ENCODE results near the gene DLL3. TPM values are rescaled to one million over a fixed set of nuclear protein-coding genes. Genes with fewer than 3 reads are reported as not detected.

Gene DLL3
- total and polyA plus RNA-seq, 9 of the 15 experiments (the other 6 are each of a cell fraction or from before 2014, with no cell fraction given), result 0.80 to 6.3 (median 1.2) TPM

GRCh38 chr19:39502640-39503417 lies 4.1 kb downstream of the DLL3 start (continued):
- TF ChIP-seq RBM15 (IDR thresholded peaks at IDR 0.05; ENCODE audit: insufficient read depth, low read length) (no peak), RNF2 (IDR thresholded peaks at IDR 0.05) (peak; percentile 79; the same call in 1 of the 2 replicates), PBX2 (CRISPR knock-in tag; IDR thresholded peaks at IDR 0.05; ENCODE audit: low read depth) (no peak), PBX2 (tag; conservative IDR thresholded peaks at IDR 0.05; ENCODE audit: low read depth) (no peak), TRIM28 (IDR thresholded peaks at IDR 0.05) (no peak), ZBED1 (IDR thresholded peaks at IDR 0.05) (no peak), MXD1 (CRISPR knock-in tag; IDR thresholded peaks at IDR 0.05; ENCODE audit: borderline replicate concordance, poor library complexity, severe bottlenecking) (no peak), ZNF124 (CRISPR knock-in tag; IDR thresholded peaks at IDR 0.05) (peak; percentile 96), CUX1 (CRISPR knock-in tag; IDR thresholded peaks at IDR 0.05) (no peak), ZBTB12 (CRISPR knock-in tag; IDR thresholded peaks at IDR 0.05) (no peak), ZNF134 (CRISPR knock-in tag; conservative IDR thresholded peaks at IDR 0.05) (no peak), ETS1 (conservative IDR thresholded peaks at IDR 0.05; ENCODE audit: control insufficient read depth, low read depth, low read length) (no peak), ZBTB5 (IDR thresholded peaks at IDR 0.05) (no peak), CBFA2T3 (IDR thresholded peaks at IDR 0.05) (no peak), FOS (IDR thresholded peaks at IDR 0.05; ENCODE audit: extremely low read depth, insufficient read length) (no peak)

All from K562 (cell line).